Measurements from ENCODE around the gene ATP11A.

DNA sequence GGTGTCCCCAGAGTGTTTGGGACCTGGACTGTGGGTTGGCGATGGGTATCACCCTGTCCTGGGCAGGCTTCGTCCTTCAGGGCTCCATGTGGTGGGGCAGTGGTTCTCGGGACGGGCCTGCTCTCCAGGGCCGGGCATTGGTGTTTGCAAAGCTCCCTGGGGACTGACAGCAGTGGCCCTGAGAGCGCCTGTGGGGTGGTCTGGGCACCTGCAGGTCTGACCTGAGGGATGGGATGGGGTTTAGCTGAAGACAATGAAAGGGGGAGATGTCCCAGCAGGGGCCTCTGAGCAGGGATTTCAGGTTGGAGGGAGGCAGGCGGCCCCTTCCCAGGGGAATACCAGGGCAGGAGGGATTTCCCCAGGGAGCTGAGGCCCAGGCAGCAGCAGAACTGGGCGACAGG is 210.9 kb downstream of the ATP11A start:
- TF ChIP-seq, protein P1, sequence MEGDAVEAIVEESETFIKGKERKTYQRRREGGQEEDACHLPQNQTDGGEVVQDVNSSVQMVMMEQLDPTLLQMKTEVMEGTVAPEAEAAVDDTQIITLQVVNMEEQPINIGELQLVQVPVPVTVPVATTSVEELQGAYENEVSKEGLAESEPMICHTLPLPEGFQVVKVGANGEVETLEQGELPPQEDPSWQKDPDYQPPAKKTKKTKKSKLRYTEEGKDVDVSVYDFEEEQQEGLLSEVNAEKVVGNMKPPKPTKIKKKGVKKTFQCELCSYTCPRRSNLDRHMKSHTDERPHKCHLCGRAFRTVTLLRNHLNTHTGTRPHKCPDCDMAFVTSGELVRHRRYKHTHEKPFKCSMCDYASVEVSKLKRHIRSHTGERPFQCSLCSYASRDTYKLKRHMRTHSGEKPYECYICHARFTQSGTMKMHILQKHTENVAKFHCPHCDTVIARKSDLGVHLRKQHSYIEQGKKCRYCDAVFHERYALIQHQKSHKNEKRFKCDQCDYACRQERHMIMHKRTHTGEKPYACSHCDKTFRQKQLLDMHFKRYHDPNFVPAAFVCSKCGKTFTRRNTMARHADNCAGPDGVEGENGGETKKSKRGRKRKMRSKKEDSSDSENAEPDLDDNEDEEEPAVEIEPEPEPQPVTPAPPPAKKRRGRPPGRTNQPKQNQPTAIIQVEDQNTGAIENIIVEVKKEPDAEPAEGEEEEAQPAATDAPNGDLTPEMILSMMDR (IDR thresholded peaks at IDR 0.05; ENCODE audit: poor library complexity): no peak
- TF ChIP-seq EZH2phosphoT487 (IDR thresholded peaks at IDR 0.05; ENCODE audit: low read depth, severe bottlenecking, unreplicated experiment) (no peak), EZH2 (IDR thresholded peaks at IDR 0.05; ENCODE audit: borderline replicate concordance) (no peak)
